Measurements from ENCODE around the gene HSD17B12.

HSD17B12 gene

DNA sequence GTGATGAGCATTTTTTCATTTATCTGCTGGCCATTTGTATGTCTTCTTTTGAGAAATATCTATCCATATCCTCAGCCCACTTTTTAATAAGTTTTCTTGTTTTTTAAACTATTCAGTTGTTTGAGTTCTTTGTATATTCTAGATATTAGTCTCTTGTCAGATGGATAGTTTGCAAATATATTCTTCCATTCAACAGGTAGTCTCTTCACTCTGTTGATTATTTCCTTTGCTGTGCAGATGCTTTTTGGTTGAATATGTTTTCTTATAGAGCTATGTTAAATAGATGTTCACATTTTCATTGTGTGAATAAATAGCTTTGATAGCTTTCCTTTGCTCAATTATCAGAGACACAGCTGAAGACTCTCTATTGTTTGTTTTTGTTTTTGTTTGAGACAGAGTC lies 131.9 kb downstream of the HSD17B12 start:
- no peak for DNase-seq

- DNase-seq, result no peak
These were observed 137.7 kb downstream of the HSD17B12 start for GRCh38 chr11:43818220-43818619.

DNA sequence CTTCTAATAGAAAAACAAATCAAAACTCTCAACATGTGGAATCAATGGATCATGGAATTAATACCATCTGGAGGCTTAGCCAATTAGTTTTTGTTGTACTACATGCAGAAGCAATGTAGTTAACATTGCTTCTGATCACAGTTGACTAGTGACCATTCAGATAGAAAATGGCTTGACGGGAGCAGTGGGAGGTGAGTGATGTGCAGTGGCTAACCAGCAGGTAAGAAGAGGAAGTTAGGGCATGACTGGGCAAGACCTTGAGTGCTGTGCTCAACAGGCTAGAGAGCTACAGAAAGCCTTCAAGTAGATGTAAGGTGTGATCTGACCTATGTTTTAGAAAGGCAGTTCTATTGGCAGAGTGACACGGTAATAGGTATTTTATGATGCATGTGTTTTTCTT lies 139.4 kb downstream of the HSD17B12 start:
- DNase-seq, result no peak

DNA sequence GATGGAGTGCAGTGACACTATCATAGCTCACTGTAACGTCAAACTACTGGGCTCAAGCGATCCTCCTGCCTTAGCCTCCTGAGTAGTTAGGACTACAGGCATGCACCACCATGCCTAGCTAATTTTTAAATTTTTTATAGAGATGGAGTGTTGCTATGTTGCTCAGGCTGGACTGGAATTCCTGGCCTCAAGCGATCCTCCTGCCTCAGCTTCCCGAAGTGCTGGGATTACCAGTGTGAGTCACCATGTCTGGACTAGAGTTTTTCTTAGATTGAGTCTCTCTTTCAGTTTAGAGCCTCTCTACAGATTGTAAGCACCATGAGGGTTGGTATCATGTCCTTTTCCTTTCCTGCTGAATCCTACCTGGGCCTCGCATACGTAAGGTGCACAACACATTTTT lies 142.8 kb downstream of the HSD17B12 start:
- DNase-seq, result no peak

DNA sequence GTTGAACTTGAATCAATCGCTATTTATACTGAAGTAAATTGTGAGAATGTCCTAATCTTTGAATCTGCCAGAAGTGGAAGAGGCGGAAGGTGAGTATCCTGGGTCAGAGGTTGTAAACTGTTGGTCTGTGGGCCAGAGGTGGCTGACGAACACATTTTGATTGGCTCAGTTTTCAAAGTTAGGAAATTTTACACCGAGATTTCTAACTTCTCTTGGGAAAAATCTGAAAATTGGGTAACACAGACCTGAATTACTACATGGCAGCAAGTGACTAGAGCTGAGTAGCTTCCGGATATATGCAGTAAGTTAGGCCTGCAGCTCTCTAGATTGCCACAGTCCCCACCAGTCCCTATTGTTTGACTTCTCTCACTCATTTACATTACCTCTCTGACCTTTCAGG lies 143.3 kb downstream of the HSD17B12 start:
- DNase-seq, result no peak

DNA sequence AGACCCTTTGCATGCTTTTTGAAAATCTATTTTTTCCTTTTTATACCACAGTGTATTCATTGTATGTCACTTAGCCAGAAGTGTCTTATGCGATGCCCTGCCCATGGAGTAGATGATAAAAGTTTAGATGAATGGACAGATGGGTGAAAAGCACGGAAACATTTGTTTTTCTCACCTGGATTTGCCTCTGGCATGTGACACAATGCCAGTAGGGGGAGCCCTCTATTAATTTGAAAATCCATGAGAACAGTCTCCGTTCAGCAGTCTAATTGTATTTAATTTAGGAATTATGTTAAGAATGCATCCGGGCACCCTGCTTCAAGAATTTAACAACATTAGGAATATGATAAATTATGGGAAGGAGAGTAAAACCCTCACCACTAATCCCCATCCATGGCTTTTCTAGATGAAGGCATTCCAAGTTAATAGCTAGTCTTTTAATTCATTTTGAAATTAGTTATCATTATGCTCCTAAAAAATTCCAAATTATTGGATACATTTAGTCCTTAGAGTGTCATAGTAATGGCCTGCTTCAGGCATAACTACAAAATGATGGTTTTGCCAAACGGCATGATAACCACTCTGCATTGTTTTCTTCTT lies 144.8 kb downstream of the HSD17B12 start:
- DNase-seq, result peak; percentile 28

GRCh38 chr11:43830928-43831440 lies 150.4 kb downstream of the HSD17B12 start:
- DNase-seq, result no peak

GRCh38 chr11:43832536-43832935 lies 152.0 kb downstream of the HSD17B12 start:
- no peak for DNase-seq

GRCh38 chr11:43833657-43834073 lies 153.1 kb downstream of the HSD17B12 start:
- no peak for DNase-seq

- no peak for DNase-seq
These were observed 153.7 kb downstream of the HSD17B12 start for GRCh38 chr11:43834286-43834685.

GRCh38 chr11:43835104-43835503 lies 154.6 kb downstream of the HSD17B12 start:
- no peak for DNase-seq

DNA sequence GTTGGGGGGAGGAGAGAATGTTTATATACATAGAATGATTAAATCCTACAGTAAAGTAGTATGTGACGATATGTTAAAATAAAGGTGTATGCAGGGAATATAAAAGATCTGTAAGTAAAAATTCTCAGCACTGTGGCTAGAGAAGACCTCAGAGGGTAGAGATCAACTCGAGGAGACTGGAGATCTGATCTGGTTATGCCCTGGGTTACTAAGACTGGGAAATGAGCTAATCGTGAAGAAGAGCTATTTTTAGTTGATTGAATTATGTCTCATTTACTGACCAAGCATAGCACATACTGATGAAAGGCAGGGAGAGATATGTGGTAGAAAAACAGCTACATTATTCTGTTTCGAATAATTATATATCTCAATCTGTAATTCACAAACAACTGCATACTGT lies 157.3 kb downstream of the HSD17B12 start:
- DNase-seq, result no peak

DNA sequence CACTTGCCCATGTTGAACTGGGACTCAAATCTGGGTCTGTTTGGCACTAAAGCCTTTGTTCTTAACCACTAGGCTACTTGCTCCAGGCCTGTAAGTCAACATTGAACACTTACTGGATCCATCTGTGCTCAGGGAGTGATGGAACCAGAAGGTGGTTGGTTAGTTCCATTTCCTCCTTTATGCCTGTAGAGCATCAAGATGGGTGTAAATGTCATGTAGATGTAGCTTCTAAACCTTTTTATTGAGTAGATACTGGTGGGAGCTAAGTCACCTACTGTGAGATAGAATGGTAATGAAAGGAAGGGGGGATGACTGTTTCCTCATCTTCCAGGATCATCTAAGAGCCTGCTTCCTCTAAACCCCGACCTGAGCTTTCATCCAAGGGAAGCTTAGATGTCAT lies 161.5 kb downstream of the HSD17B12 start:
- no peak for DNase-seq

GRCh38 chr11:43845816-43846215 lies 165.3 kb downstream of the HSD17B12 start:
- no peak for DNase-seq

GRCh38 chr11:43852057-43852636 lies 171.6 kb downstream of the HSD17B12 start:
- DNase-seq, result peak; percentile 64

DNA sequence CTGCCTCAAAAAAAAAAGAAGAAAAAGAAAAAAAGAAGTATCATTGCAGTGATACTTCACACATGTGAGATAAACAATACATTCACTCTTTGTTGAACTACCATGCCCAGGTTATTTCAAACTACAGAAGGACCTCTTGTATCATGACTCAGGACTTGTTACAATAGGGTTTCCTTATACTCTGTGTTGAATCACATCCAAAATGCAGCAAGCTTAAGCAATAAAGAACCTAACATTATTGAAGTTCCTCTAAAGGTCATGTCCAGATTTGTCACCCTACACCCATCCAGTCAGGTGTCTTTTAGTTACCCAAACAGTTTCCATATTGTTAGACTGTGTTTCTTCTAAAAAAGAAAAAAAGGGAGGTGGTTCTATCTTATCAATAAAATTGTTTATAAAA lies 173.2 kb downstream of the HSD17B12 start:
- no peak for DNase-seq

DNA sequence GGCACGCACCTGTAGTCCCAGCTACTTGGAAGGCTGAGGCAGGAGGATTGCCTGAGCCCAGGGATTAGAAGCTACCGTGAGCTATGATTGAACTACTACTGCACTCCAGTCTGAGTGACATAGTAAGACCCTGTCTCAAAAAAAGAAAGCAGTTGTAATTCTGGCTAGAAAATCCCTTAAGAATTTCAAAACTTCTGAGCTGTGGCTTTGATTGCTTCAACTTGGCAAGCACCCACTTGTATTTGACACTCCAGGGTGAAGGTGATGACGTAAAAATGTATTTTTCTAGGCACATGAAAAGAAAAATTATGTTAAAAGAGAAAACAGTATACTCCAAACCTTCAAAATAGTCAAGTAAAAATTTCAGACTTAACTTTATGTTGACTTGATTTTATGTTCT lies 176.5 kb downstream of the HSD17B12 start:
- no peak for DNase-seq

DNA sequence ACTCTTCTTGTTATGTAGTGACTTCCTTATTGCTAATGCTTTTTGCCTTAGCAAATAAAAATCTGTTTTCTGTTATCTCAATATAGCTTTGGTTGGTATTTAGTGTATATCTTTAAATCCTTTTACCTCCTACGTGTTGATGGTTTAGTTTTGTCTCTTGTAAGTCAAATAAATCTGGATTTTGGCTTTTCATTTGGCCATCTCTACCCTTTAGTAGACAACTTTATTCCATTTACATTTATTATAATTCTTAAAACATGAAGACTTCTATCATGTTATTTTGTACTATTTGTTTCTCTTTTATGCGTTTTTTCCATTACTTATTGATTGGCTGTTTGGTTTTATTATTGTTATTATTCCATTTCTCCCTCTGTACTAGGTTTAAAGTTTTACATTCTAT lies 180.6 kb downstream of the HSD17B12 start:
- no peak for DNase-seq

DNA sequence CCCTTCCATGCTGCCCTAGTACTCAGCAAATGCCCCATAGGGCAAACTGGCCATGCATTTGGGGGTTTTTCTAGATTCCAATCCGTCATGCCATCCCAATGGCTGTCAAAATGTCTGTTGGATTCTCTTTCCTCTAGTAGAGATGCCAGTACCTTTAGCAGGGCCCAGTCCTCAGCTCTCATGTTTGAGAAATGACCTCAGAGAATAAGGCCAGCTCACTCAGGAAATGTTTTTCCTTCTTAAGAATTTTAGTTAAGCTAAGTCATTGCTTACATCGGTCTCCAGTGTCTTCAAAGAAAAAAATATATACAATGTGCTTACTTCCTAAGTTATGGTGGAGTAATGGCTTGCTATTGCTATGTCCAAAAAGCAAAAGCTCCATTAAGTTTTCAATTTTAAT lies 186.0 kb downstream of the HSD17B12 start:
- no peak for DNase-seq

DNA sequence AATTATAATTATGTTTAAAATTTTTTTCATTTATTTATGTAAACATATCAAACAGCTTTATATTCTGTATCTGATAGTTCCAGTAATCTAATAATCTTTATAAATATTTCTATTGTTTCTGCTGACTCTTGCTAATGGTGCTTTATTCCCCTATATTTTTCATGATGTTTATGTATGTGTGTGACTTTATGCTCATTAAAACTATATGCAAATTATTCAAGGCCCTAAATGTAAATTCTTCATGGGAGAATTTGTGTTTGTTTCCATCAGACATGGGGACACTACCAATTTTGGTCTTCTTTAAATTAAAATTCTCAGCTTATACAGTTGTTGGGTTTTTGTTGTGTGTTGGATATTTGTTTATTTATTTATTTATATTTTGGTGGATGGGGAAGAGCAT lies 186.4 kb downstream of the HSD17B12 start:
- DNase-seq, result no peak

GRCh38 chr11:43868852-43869567 lies 188.5 kb downstream of the HSD17B12 start:
- DNase-seq, result peak; percentile 69

- DNase-seq, result no peak
These were observed 190.5 kb downstream of the HSD17B12 start for GRCh38 chr11:43871051-43871450.

DNA sequence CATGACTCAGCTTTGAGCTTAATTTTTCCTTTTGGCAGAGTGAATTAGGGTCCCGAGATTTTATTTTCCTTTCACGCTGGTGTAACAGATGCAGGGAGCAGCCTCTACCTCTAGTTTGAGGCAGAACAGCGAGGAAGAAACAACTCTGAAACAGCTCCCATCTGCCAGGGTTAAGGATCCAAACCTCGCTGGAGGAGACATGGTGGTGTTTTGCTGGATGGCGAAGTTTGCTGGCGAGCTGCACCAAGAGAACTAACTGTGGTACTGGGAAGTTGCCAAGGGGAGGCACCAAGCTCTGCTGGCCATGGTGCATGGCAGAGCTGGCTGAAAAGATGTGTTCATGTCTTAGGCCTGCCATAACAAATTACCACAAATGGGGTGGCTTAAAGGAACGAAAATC lies 192.5 kb downstream of the HSD17B12 start:
- DNase-seq, result no peak

DNA sequence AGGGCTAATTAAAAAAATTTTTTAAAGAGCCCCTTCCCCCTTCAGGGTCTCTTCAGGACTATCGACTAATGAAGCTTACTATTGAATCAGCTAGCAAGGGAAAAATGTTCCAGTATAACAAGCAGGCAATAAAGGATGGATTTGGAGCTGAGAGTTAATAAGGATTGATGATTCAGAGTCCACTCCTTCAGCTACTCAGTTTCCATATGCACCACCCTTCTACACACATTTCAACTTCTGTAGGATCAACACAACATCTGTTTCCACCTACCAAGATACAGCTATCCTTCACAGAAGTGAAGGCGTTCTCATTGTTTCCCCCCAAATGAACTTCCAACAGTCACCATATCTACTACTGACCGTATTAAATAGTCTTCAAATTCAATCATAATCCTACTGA lies 193.5 kb downstream of the HSD17B12 start:
- DNase-seq, result no peak
